Heart left ventricle (tissue), 16 donors: Measurements from ENCODE around the gene XYLT1. TPM values are rescaled to one million over a fixed set of nuclear protein-coding genes. Genes with fewer than 3 reads are reported as not detected.
A peak's percentile ranks its signal among the peaks of the same experiment; 100 is the strongest.

Source experiments
- ATAC-seq, 4 donors: fragments of 200-7000 bp; cut with Tn5 transposase; one replicate each; pipeline ENCODE4 v1.9.1; 2020 to 2022; ENCODE audit warnings: moderate library complexity in 4 of 4, mild to moderate bottlenecking in 3 of 4, moderate number of reproducible peaks in 1 of 4
- DNase-seq, 5 donors: peaks; one replicate each; pipeline ENCODE4 v3.0.0-alpha.2; 2020
- H3K27ac ChIP-seq, 12 donors: fragments of 200-600 bp; sonication (generic) in 4 of 12; one replicate each; pipeline versions ENCODE4 v1.5.0 to v1.8.0; 2016 to 2022; ENCODE audit warnings: mild to moderate bottlenecking in 2 of 12
- H3K27me3 ChIP-seq, 9 donors: fragments of 200-600 bp; sonication (generic) in 2 of 9; one replicate each; pipeline versions ENCODE4 v1.5.1 to v1.8.0; 2016 to 2022; ENCODE audit warnings: mild to moderate bottlenecking in 3 of 9
- H3K36me3 ChIP-seq, 9 donors: fragments of 200-600 bp; sonication (generic) in 2 of 9; one replicate each; pipeline versions ENCODE4 v1.5.0 to v1.8.0; 2018 to 2022; ENCODE audit warnings: mild to moderate bottlenecking in 2 of 9
- H3K4me1 ChIP-seq, 12 donors: fragments of 200-600 bp; sonication (generic) in 4 of 12; one replicate each; pipeline versions ENCODE4 v1.5.0 to v1.8.0; 2016 to 2022; ENCODE audit warnings: mild to moderate bottlenecking in 3 of 12
- H3K4me3 ChIP-seq, 12 donors: fragments of 200-600 bp; sonication (generic) in 4 of 12; one replicate each; pipeline versions ENCODE4 v1.5.0 to v1.8.0; 2017 to 2022; ENCODE audit warnings: mild to moderate bottlenecking in 9 of 12, moderate library complexity in 4 of 12
- H3K9me3 ChIP-seq, 12 donors: fragments of 200-600 bp; sonication (generic) in 4 of 12; one replicate each; pipeline versions ENCODE4 v1.5.0 to v1.8.0; 2016 to 2022; ENCODE audit warnings: mild to moderate bottlenecking in 1 of 12
- CTCF ChIP-seq, 12 donors: fragments of 200-600 bp; sonication (generic) in 4 of 12; IDR thresholded peaks; one replicate each; pipeline versions ENCODE4 v1.5.0 to v1.8.0; 2018 to 2022; ENCODE audit warnings: antibody characterized with exemption in 12 of 12, mild to moderate bottlenecking in 5 of 12
- POLR2A ChIP-seq, 2 donors: fragments of 450-650 bp; IDR thresholded peaks; one replicate each; pipeline ENCODE4 v1.6.1; 2017; ENCODE audit warnings: antibody characterized with exemption in 2 of 2, mild to moderate bottlenecking in 2 of 2, moderate library complexity in 2 of 2
- WGBS, 4 donors: extraction: QIAGEN DNeasy Blood & Tissue Kit in 2 of 4; methylation state at CpG; one replicate each; pipeline versions ENCODE4 v1.1.5 to v1.1.7; 2013 to 2018; 5-methylcytosine and 5-hydroxymethylcytosine counted together
- intact Hi-C, 10 donors: fragments of 100-400 bp; cut with DNase I; formaldehyde crosslinking; loops; one replicate each; pipeline versions ENCODE4 v1.11.1 to v1.14.2; 2022
- polyA plus RNA-seq, 2 donors: library from polyadenylated mRNA; stranded (reverse); fragments of 200-250 nt; gene quantifications; one replicate each; pipeline ENCODE4 v1.2.3, GENCODE V29; 2013
- total RNA-seq, 9 donors: library from RNA; depleted of rRNA in 2 of 9; stranded (reverse); fragments of >200 nt in 2 of 9; fragmentation: NEBNext Ultra II Directional in 3 of 9; extraction: Animal tissue kit (Norgen Biotek cat#: 25700) in 3 of 9; gene quantifications; one replicate each; pipeline versions ENCODE4 v1.1.0 to v1.2.4, GENCODE V29; 2016 to 2023
- donor health status: ischemic (EF 13 %, LVEDD 7.1; RV severe dilation, severe dysfunction).
- donor health status: healthy with polysubstance abuse.
- donor health status: DM: no; HTN: yes; CAD: no.
- donor health status: DM: no; HTN: no; CAD: no.
- donor health status: ischemic (EF 25% LVEDD 6.9; RV normal size, moderate dysfunction).
- donor health status: ischemic (EF 25% LVEDD 5.7; RV mildly dilated, moderate dysfunction).
- donor health status: healthy.
- donor health status: DM: yes; HTN: yes; CAD: no.
- donor health status: ischemic (EF 35%, LVEDD 5.7; RV mildly dilated, moderate dysfunction).
- donor health status: nonischemic (EF 11% LVEDD 7.7; RV severe dilation, severe dysfunction).
- donor health status: DM: yes; HTN: yes; CAD: no.
- donor health status: PGD.
- donor health status: ischemic (EF 29% LVEDD 5.4; RV normal size, mild dysfunction).
- donor health status: nonischemic (EF 23%, LVEDD 6.1; RV moderate dilation, normal function).

XYLT1 gene
- total and polyA plus RNA-seq, 11 donors: 0.46 to 12.3 (median 2.4) TPM

- peak overlapping the region in 1 of 12 donors; percentile 49 for H3K27ac ChIP-seq
- WGBS, 4 donors: 81 to 86% (median 83%) methylated on average over 4 of the region's 4 CpGs
- TF ChIP-seq POLR2A (IDR thresholded peaks at IDR 0.05) (no peak), CTCF (IDR thresholded peaks at IDR 0.05) (no peak)
- intact Hi-C loops: no loop called here
- peaks cover 0 to 76% (median 13%) of the 10 kb centered on the region in 12 donors for H3K4me1 ChIP-seq
- H3K36me3 ChIP-seq: no peaks in the 10 kb centered on the region
- no peaks in the 10 kb centered on the region for H3K9me3 ChIP-seq
- no peaks in the 10 kb centered on the region for H3K27me3 ChIP-seq
- ATAC-seq: no peak
- no peak overlapping the region for H3K4me3 ChIP-seq
- DNase-seq: no peak
These were observed 105.6 kb downstream of the XYLT1 start for GRCh38 chr16:17365211-17365541.

GRCh38 chr16:17364319-17365210 lies 106.2 kb downstream of the XYLT1 start:
- no peak for TF ChIP-seq POLR2A (IDR thresholded peaks at IDR 0.05)
- no peak for TF ChIP-seq CTCF (IDR thresholded peaks at IDR 0.05)
- Histone ChIP-seq H3K4me3 (no peak overlapping the region), H3K4me1 (peaks cover 0 to 76% (median 8%) of the 10 kb centered on the region in 12 donors), H3K9me3 (no peaks in the 10 kb centered on the region), H3K27me3 (no peaks in the 10 kb centered on the region), H3K36me3 (no peaks in the 10 kb centered on the region), H3K27ac (peak overlapping the region in 2 of 12 donors; percentile 49 to 73)
- intact Hi-C loops: no loop called here
- WGBS, 4 donors: 52 to 71% (median 57%) methylated on average over 18 of the region's 18 CpGs
- DNase-seq: no peak
- no peak for ATAC-seq

DNA sequence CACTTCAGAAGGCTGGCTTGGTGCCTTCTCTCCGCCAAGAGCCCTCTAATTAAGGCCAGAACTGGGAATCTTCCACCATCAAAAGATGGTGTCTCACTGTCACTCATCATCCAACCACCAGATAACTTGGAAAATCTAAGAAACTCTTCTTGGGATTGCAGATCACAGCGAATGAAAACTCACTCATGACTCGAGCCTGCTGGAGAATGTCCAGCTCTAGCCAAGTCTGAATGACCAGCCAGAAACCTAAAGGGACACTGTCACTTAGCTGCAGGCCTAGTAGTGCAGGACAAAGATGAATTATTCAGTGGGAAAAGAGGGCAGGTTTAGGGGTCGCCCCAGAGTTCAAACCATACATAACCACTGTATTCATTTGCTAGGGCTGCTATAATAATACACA lies 107.8 kb downstream of the XYLT1 start:
- TF ChIP-seq CTCF (IDR thresholded peaks at IDR 0.05) (no peak), POLR2A (IDR thresholded peaks at IDR 0.05) (no peak)
- intact Hi-C loops: no loop called here
- DNase-seq (no peak), ATAC-seq (no peak)
- no peak overlapping the region for H3K4me3 ChIP-seq
- no peak overlapping the region for H3K27ac ChIP-seq
- no peaks in the 10 kb centered on the region for H3K9me3 ChIP-seq
- H3K27me3 ChIP-seq: no peaks in the 10 kb centered on the region
- H3K4me1 ChIP-seq: peaks cover 0 to 75% (median 7%) of the 10 kb centered on the region in 12 donors
- no peaks in the 10 kb centered on the region for H3K36me3 ChIP-seq
- 81 to 90% (median 89%) methylated on average over 4 of the region's 4 CpGs for WGBS, 4 donors

DNA sequence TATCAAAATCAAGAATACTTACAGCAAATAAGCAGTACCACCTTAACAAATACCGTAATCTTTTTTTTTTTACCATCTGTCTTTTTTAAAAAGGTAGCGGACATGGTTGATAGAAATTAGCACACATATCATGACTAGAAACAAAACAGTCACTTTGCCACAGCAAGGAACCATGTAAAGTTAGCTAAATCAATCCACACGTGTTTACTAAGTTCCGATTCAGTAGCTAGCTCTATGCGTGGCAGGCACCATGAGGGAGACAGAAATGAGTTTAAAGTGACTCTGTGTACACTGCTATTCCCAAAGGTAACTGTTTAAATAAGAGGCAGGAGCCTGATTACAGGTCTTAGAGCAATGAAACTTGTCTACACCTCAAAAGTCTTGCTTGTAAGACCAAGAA lies 108.6 kb downstream of the XYLT1 start:
- TF ChIP-seq POLR2A (IDR thresholded peaks at IDR 0.05): no peak
- TF ChIP-seq CTCF (IDR thresholded peaks at IDR 0.05): no peak
- DNase-seq (no peak), ATAC-seq (no peak)
- peaks cover 0 to 73% (median 5%) of the 10 kb centered on the region in 12 donors for H3K4me1 ChIP-seq
- intact Hi-C loops: no loop called here
- H3K4me3 ChIP-seq: no peak overlapping the region
- no peaks in the 10 kb centered on the region for H3K9me3 ChIP-seq
- H3K27me3 ChIP-seq: no peaks in the 10 kb centered on the region
- H3K27ac ChIP-seq: no peak overlapping the region
- H3K36me3 ChIP-seq: no peaks in the 10 kb centered on the region
- 93 to 97% (median 96%) methylated on average over 5 of the region's 5 CpGs for WGBS, 4 donors
